Left lung (tissue), 10 donors: ENCODE data around the gene P2RY2. TPM values are rescaled to one million over a fixed set of nuclear protein-coding genes. Genes with fewer than 3 reads are reported as not detected.
"Not testable (repeated sequence)": the region's sequence is repeated elsewhere in the genome, so short reads cannot be mapped to it uniquely, and the experiment has no call there.

Source experiments
- ATAC-seq: fragments of 200-7000 bp; cut with Tn5 transposase; one replicate; pipeline ENCODE4 v1.9.1; 2020; ENCODE audit warnings: moderate library complexity
- DNase-seq, 4 donors: peaks; one replicate each; pipeline ENCODE4 v3.0.0-alpha.2; 2013 to 2020
- H3K27ac ChIP-seq, 2 donors: fragments of 200-600 bp; sonication (generic) in 1 of 2; one replicate each; pipeline versions ENCODE4 v1.5.0 to v1.8.0; 2020 to 2021
- H3K27me3 ChIP-seq, 2 donors: fragments of 200-600 bp; sonication (generic) in 1 of 2; one replicate each; pipeline versions ENCODE4 v1.5.0 to v1.8.0; 2020 to 2021
- H3K36me3 ChIP-seq, 2 donors: fragments of 200-600 bp; sonication (generic) in 1 of 2; one replicate each; pipeline versions ENCODE4 v1.5.0 to v1.8.0; 2020 to 2021
- H3K4me1 ChIP-seq, 2 donors: fragments of 200-600 bp; one replicate each; pipeline ENCODE4 v1.8.0; 2021
- H3K4me3 ChIP-seq, 2 donors: fragments of 200-600 bp; sonication (generic) in 1 of 2; one replicate each; pipeline versions ENCODE4 v1.5.0 to v1.8.0; 2020 to 2021; ENCODE audit warnings: mild to moderate bottlenecking in 1 of 2
- H3K9me3 ChIP-seq, 2 donors: fragments of 200-600 bp; sonication (generic) in 1 of 2; one replicate each; pipeline versions ENCODE4 v1.5.0 to v1.8.0; 2020 to 2021
- CTCF ChIP-seq, 2 donors: fragments of 200-600 bp; sonication (generic) in 1 of 2; IDR thresholded peaks; one replicate each; pipeline versions ENCODE4 v1.5.0 to v1.8.0; 2021; ENCODE audit warnings: antibody characterized with exemption in 2 of 2
- intact Hi-C, 2 donors: fragments of 100-400 bp; cut with DNase I; formaldehyde crosslinking; loops; one replicate each; pipeline versions ENCODE4 v1.11.2 to v1.14.2; 2022
- polyA plus RNA-seq, 6 donors: library from polyadenylated mRNA; unstranded; fragments of 120-200 nt; gene quantifications; one replicate each; pipeline ENCODE4 v1.2.1, GENCODE V29; 2013; ENCODE audit not compliant: insufficient read length in 6 of 6
- total RNA-seq, 2 donors: library from RNA; stranded (reverse); fragmentation: NEBNext Ultra II Directional; extraction: Animal tissue kit (Norgen Biotek cat#: 25700); gene quantifications; one replicate each; pipeline ENCODE4 v1.2.1, GENCODE V29; 2021
- donor health status: DM: no; HTN: yes; CAD: no.
- donor health status: DM: no; HTN: no; CAD: no.

Gene P2RY2
- total and polyA plus RNA-seq, 8 donors: 0.83 to 10.3 (median 1.3) TPM

GRCh38 chr11:73194593-73194992 is 23.5 kb upstream of the P2RY2 start:
- H3K9me3 ChIP-seq: no peaks in the 10 kb centered on the region
- H3K27me3 ChIP-seq: no peaks in the 10 kb centered on the region
- no peaks in the 10 kb centered on the region for H3K36me3 ChIP-seq
- intact Hi-C loops: no loop called here
- DNase-seq (peak in 1 of 4 donors; percentile 19), ATAC-seq (no peak)
- TF ChIP-seq CTCF (IDR thresholded peaks at IDR 0.05): no peak
- no peak overlapping the region for H3K4me3 ChIP-seq
- peaks cover 3 to 39% of the 10 kb centered on the region in 2 donors for H3K4me1 ChIP-seq
- H3K27ac ChIP-seq: no peak overlapping the region

- DNase-seq (peak in 1 of 4 donors; percentile 21), ATAC-seq (no peak)
- Histone ChIP-seq H3K27ac (no peak overlapping the region), H3K9me3 (no peaks in the 10 kb centered on the region), H3K4me1 (peaks cover 3 to 39% of the 10 kb centered on the region in 2 donors), H3K27me3 (no peaks in the 10 kb centered on the region), H3K4me3 (no peak overlapping the region), H3K36me3 (no peaks in the 10 kb centered on the region)
- no peak for TF ChIP-seq CTCF (IDR thresholded peaks at IDR 0.05)
- intact Hi-C loops: no loop called here
Observed at GRCh38 chr11:73195191-73196007, 22.7 kb upstream of the P2RY2 start.

- ATAC-seq (no peak), DNase-seq (no peak)
- Histone ChIP-seq H3K27ac (no peak overlapping the region), H3K27me3 (no peaks in the 10 kb centered on the region), H3K36me3 (no peaks in the 10 kb centered on the region), H3K4me1 (peaks cover 3 to 46% of the 10 kb centered on the region in 2 donors), H3K9me3 (no peaks in the 10 kb centered on the region), H3K4me3 (no peak overlapping the region)
- intact Hi-C loops: no loop called here
- TF ChIP-seq CTCF (IDR thresholded peaks at IDR 0.05): no peak
Observed at GRCh38 chr11:73196576-73196975, 21.5 kb upstream of the P2RY2 start.

GRCh38 chr11:73197348-73197747 is 20.7 kb upstream of the P2RY2 start:
- Histone ChIP-seq H3K27ac (no peak overlapping the region), H3K9me3 (no peaks in the 10 kb centered on the region), H3K36me3 (no peaks in the 10 kb centered on the region), H3K27me3 (no peaks in the 10 kb centered on the region), H3K4me3 (no peak overlapping the region), H3K4me1 (peaks cover 3 to 47% of the 10 kb centered on the region in 2 donors)
- intact Hi-C loops: no loop called here
- peak in 1 of 4 donors; percentile 5 for DNase-seq
- ATAC-seq: no peak
- no peak for TF ChIP-seq CTCF (IDR thresholded peaks at IDR 0.05)

GRCh38 chr11:73197787-73198186 is 20.3 kb upstream of the P2RY2 start:
- intact Hi-C loops, H3K9me3 ChIP-seq, ATAC-seq, H3K36me3 ChIP-seq, H3K27me3 ChIP-seq, H3K4me3 ChIP-seq, H3K27ac ChIP-seq: not testable (repeated sequence)
- H3K4me1 ChIP-seq: peaks cover 3 to 45% of the 10 kb centered on the region in 2 donors
- DNase-seq: peak in 1 of 4 donors; percentile 3
